SJSA1 (cell line): ENCODE results near the gene CEP290. TPM values are rescaled to one million over a fixed set of nuclear protein-coding genes. Genes with fewer than 3 reads are reported as not detected.

Source experiments
- DNase-seq, 2 experiments: peaks; one replicate each; pipeline ENCODE4 v3.0.0-alpha.2; 2015 to 2020; ENCODE audit warnings: low spot score in 2 of 2, low read depth in 1 of 2
- H3K27ac ChIP-seq: fragments of 250-450 bp; sonication (Bioruptor Pico); 2 replicates; pipeline ENCODE4 v1.5.1; 2020; ENCODE audit warnings: mild to moderate bottlenecking, moderate library complexity
- H3K27me3 ChIP-seq: fragments of 250-450 bp; sonication (Bioruptor Pico); replicated peaks from 2 replicates; pipeline ENCODE4 v1.5.1; 2020; ENCODE audit warnings: mild to moderate bottlenecking, moderate library complexity
- H3K36me3 ChIP-seq: fragments of 250-450 bp; sonication (Bioruptor Pico); 2 replicates; pipeline ENCODE4 v1.5.1; 2020; ENCODE audit warnings: mild to moderate bottlenecking
- H3K4me1 ChIP-seq: fragments of 250-450 bp; sonication (Bioruptor Pico); replicated peaks from 2 replicates; pipeline ENCODE4 v1.6.1; 2021; ENCODE audit warnings: mild to moderate bottlenecking
- H3K4me3 ChIP-seq: fragments of 250-450 bp; sonication (Bioruptor Pico); 2 replicates; pipeline ENCODE4 v1.5.1; 2020; ENCODE audit warnings: mild to moderate bottlenecking
- H3K9me3 ChIP-seq: fragments of 250-450 bp; sonication (Bioruptor Pico); replicated peaks from 2 replicates; pipeline ENCODE4 v1.5.1; 2020; ENCODE audit warnings: mild to moderate bottlenecking
- total RNA-seq: library from RNA; depleted of rRNA; stranded (reverse); fragments of >200 nt; shearing (Covaris generic); gene quantifications from 2 replicates; pipeline ENCODE4 v1.2.3, GENCODE V29; 2014; rRNA removed

Gene CEP290, protein sequence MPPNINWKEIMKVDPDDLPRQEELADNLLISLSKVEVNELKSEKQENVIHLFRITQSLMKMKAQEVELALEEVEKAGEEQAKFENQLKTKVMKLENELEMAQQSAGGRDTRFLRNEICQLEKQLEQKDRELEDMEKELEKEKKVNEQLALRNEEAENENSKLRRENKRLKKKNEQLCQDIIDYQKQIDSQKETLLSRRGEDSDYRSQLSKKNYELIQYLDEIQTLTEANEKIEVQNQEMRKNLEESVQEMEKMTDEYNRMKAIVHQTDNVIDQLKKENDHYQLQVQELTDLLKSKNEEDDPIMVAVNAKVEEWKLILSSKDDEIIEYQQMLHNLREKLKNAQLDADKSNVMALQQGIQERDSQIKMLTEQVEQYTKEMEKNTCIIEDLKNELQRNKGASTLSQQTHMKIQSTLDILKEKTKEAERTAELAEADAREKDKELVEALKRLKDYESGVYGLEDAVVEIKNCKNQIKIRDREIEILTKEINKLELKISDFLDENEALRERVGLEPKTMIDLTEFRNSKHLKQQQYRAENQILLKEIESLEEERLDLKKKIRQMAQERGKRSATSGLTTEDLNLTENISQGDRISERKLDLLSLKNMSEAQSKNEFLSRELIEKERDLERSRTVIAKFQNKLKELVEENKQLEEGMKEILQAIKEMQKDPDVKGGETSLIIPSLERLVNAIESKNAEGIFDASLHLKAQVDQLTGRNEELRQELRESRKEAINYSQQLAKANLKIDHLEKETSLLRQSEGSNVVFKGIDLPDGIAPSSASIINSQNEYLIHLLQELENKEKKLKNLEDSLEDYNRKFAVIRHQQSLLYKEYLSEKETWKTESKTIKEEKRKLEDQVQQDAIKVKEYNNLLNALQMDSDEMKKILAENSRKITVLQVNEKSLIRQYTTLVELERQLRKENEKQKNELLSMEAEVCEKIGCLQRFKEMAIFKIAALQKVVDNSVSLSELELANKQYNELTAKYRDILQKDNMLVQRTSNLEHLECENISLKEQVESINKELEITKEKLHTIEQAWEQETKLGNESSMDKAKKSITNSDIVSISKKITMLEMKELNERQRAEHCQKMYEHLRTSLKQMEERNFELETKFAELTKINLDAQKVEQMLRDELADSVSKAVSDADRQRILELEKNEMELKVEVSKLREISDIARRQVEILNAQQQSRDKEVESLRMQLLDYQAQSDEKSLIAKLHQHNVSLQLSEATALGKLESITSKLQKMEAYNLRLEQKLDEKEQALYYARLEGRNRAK (N-terminal part only)
- total RNA-seq, result 7.9 and 9.6 TPM in 2 replicates

- H3K4me1 ChIP-seq, result peaks cover 4% of the 10 kb centered on the region; the same call in 1 of the 2 replicates
- peak within 1 kb of the TSS; percentile 60 for H3K4me3 ChIP-seq
- H3K9me3 ChIP-seq, result no peaks in the 10 kb centered on the region
- H3K27ac ChIP-seq, result peak within 1 kb of the TSS; percentile 56
- peak; percentile 95 to 96 for DNase-seq
- no peaks in the 10 kb centered on the region for H3K27me3 ChIP-seq
- H3K36me3 ChIP-seq, result peaks cover 6% of the 10 kb centered on the region
Observed at GRCh38 chr12:88141774-88142609, at the start of gene CEP290, which contains the start of gene TMTC3. CEP290 (minus strand) TSS chr12:88142088; CDS start chr12:88141307, 781 bp downstream. TMTC3 (plus strand) TSS chr12:88142307; CDS start chr12:88148316, 6,009 bp downstream.

DNA sequence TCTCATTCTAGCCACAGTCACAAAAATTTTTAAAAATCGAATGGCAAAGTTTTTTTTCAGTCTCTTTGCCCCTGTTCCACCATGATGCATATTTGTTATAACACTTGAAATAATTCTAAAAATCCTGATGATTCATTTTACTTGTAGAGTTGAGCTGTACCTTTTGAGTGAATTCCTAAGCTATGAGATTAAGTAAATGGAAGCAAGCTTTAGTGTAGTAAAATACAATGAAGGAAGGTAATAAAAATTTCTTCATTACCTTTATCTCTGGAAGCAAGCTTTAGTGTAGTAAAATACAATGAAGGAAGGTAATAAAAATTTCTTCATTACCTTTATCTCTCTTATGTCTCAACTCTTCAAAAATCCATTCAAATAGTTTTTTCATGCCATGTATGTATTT, 46.3 kb upstream of the CEP290 start:
- Histone ChIP-seq H3K36me3 (0 out of 2 replicates have a peak, but pooled peaks cover 4% of the 10 kb centered on the region), H3K27ac (no peak overlapping the region), H3K4me1 (no peaks in the 10 kb centered on the region), H3K4me3 (no peak overlapping the region), H3K9me3 (no peaks in the 10 kb centered on the region), H3K27me3 (no peaks in the 10 kb centered on the region)
- no peak for DNase-seq

DNA sequence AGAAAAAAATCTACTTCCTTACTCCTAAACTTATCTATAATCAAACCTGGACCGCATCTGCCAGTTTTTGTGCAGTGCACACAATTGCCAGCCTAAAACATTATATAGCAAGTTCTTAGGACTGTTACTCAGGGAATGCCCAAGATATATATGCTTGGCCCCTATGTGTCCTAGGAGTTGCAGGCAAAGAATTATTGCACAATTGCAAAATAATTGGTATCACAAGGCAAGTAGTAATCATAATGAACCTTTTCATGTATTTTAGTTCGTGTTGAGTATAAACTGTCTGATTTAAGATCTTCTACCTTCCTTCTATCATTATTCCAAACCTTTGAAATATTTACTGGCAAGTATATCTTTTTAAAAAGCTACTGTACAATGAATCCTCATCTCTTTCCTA, 45.7 kb upstream of the CEP290 start:
- Histone ChIP-seq H3K36me3 (0 out of 2 replicates have a peak, but pooled peaks cover 4% of the 10 kb centered on the region), H3K27ac (no peak overlapping the region)
- no peak for DNase-seq

DNA sequence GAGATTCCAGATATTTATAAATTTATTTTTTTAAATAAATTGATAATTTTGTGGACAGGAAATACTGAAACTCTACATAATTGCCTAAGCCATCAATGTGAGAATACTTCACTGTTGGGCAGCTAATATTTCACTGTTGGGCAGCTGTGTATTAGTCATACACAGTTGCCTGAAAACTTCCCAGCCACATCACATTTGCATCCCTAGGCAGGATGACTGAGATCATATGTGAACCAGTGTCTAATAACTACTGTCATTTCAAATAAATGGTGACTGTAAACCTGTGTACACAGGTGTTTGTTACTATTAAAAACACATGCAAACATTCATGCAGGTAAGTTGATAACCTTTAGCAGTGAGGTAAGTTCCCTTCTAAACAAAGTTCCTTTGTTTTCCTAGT, 44.1 kb upstream of the CEP290 start:
- Histone ChIP-seq H3K9me3 (no peaks in the 10 kb centered on the region), H3K4me1 (no peaks in the 10 kb centered on the region), H3K4me3 (no peak overlapping the region), H3K27ac (no peak overlapping the region), H3K36me3 (0 out of 2 replicates have a peak, but pooled peaks cover 4% of the 10 kb centered on the region), H3K27me3 (no peaks in the 10 kb centered on the region)
- no peak for DNase-seq

More for the DNA sequence above, 45.7 kb upstream of the CEP290 start:
- no peak overlapping the region for H3K4me3 ChIP-seq
- H3K27me3 ChIP-seq, result no peaks in the 10 kb centered on the region
- no peaks in the 10 kb centered on the region for H3K4me1 ChIP-seq
- no peaks in the 10 kb centered on the region for H3K9me3 ChIP-seq

DNA sequence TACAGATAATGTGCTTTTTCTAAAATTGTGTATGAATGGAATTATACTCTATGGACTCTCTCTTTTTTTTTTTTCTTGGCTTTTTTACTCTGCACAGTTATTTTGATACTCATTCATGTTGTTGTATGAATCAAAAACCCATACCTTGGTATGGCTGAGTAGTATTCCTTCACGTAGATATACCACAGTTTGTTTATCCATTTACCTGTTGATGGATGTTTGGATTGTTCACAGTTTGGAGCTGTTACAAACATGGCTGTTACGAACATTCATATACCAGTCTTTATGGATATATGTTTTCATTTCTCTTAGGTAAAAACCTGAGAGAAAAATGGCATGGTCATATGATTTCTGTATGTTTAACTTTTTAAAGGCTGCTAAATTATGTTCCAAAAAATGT, 43.4 kb upstream of the CEP290 start:
- Histone ChIP-seq H3K27me3 (no peaks in the 10 kb centered on the region), H3K4me3 (no peak overlapping the region), H3K4me1 (no peaks in the 10 kb centered on the region), H3K36me3 (peaks cover 6% of the 10 kb centered on the region; the same call in 1 of the 2 replicates), H3K9me3 (no peaks in the 10 kb centered on the region), H3K27ac (no peak overlapping the region)
- no peak for DNase-seq

- Histone ChIP-seq H3K4me3 (no peak overlapping the region), H3K4me1 (no peaks in the 10 kb centered on the region), H3K27me3 (no peaks in the 10 kb centered on the region), H3K9me3 (no peaks in the 10 kb centered on the region), H3K36me3 (peaks cover 8% of the 10 kb centered on the region; the same call in 1 of the 2 replicates), H3K27ac (no peak overlapping the region)
- DNase-seq, result no peak
Observed at GRCh38 chr12:88184196-88184595, 42.3 kb upstream of the CEP290 start.

DNA sequence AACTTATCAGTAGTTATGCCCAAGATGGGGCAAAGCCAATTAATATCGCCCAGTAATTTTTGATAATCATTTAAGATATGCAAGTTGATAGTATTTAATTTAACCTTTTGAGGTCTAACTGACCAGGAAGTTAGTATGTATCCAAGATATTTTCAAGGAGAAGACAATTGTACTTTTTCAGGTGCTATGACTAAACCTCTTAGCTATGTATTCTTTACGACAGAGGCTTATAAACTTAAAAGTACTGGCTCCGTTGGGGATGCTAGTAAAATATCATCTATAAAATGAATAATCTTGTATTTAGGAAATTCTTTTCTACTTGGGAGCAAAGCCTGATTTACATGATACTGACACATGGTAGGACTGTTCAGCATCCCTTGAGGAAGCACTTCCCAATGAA, 40.5 kb upstream of the CEP290 start:
- H3K9me3 ChIP-seq, result no peaks in the 10 kb centered on the region
- H3K4me3 ChIP-seq, result no peak overlapping the region
- H3K4me1 ChIP-seq, result no peaks in the 10 kb centered on the region
- peaks cover 13% of the 10 kb centered on the region for H3K36me3 ChIP-seq
- no peaks in the 10 kb centered on the region for H3K27me3 ChIP-seq
- DNase-seq, result no peak
- no peak overlapping the region for H3K27ac ChIP-seq

DNA sequence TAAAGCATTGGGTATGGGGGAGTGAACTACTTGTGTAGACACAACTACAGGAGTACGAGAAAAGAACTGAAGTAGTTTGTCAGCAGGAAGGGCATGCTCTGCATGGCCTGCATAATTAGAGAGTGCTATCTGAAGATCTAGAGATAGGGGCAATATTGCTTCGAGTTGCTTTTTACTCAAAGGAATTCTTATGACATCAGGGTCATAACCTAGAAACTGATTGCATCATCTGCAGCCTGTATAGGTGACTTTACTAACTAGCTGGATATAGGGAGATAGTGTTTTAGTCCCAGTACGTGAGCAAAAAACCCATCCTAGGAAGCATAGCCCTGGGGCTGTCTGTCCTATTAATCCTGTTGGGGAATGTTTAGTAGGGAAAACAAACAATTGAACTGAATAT, 40.0 kb upstream of the CEP290 start:
- peaks cover 13% of the 10 kb centered on the region for H3K36me3 ChIP-seq
- DNase-seq, result no peak
- no peaks in the 10 kb centered on the region for H3K9me3 ChIP-seq
- no peak overlapping the region for H3K27ac ChIP-seq
- H3K27me3 ChIP-seq, result no peaks in the 10 kb centered on the region
- no peaks in the 10 kb centered on the region for H3K4me1 ChIP-seq
- no peak overlapping the region for H3K4me3 ChIP-seq

DNA sequence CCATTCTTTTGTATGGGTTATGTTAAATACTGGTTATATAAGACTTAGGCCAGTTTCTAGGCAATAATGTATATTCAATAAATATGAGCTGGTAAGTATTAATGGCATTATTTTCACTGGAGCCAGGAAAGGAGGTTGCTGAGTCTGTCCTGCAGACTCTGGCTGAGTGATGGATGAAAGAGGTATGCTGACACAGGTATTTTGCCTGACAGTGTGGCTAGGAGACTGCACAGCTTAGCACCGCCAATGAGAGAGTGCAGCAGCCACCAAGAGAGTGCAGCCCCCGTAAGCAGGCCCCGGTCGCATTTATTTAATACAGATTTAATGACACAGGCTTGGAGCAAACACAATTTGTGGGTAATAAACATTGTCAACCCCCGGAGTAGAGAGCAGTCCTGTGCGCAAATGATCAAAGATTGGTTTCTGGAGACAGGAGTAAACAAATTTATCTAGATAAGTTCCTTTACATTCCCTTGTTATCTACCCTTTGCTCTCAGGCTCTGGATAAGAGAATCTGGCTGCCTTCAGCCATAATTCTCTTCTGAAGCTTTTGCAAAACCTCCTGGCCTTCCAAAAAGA, 37.6 kb upstream of the CEP290 start:
- Histone ChIP-seq H3K36me3 (peaks cover 13% of the 10 kb centered on the region), H3K27ac (no peak overlapping the region), H3K4me1 (no peaks in the 10 kb centered on the region), H3K4me3 (no peak overlapping the region), H3K9me3 (no peaks in the 10 kb centered on the region), H3K27me3 (no peaks in the 10 kb centered on the region)
- DNase-seq, result no peak

DNA sequence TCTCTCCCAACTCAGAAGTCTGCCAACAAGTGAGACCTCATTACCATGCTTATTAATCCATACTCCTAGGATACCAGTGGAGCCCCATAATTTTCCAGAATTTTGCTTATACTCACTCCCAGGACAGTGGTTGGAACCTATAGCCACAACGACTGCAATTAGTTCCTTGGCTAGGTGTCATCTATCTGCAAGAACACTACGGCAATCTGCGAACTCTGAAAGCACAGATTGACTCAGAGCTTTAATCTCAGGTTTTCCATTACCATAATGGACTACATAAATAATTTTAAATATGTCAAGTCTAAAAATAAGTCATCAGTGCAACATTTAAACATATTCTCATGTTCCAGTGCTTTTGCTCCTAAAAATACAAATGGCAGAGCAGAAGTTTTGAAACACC, 33.7 kb upstream of the CEP290 start:
- Histone ChIP-seq H3K9me3 (no peaks in the 10 kb centered on the region), H3K27ac (no peak overlapping the region), H3K4me1 (no peaks in the 10 kb centered on the region), H3K4me3 (no peak overlapping the region), H3K27me3 (no peaks in the 10 kb centered on the region), H3K36me3 (peaks cover 13% of the 10 kb centered on the region)
- no peak for DNase-seq

DNA sequence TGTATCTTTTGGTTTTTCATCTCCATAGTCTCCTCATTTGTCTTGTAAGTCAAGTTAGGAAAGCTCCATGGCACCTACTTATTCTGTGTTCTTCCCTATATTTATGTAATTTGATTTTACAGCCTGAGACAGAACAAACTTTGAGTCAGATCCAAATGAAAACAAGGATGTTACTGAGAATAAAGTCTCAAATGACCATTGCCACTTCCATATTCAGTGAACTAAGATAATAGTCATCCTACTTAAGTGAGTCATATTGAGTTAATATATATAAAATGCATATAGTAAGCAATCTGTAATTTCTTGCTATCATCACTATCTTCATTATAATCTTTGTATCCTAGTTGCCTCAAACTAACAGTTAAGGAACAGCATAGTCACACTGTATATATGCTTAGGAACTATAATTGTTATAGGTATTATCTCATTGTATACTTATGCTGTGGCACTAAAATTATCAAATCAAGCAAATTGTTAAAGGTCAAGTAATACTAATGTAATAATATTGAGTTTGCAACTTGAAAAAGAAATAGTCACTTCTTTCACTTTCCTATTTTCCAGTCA, 31.0 kb upstream of the CEP290 start:
- Histone ChIP-seq H3K36me3 (peaks cover 8% of the 10 kb centered on the region), H3K27ac (no peak overlapping the region), H3K4me1 (no peaks in the 10 kb centered on the region), H3K4me3 (no peak overlapping the region), H3K27me3 (no peaks in the 10 kb centered on the region), H3K9me3 (no peaks in the 10 kb centered on the region)
- no peak for DNase-seq

DNA sequence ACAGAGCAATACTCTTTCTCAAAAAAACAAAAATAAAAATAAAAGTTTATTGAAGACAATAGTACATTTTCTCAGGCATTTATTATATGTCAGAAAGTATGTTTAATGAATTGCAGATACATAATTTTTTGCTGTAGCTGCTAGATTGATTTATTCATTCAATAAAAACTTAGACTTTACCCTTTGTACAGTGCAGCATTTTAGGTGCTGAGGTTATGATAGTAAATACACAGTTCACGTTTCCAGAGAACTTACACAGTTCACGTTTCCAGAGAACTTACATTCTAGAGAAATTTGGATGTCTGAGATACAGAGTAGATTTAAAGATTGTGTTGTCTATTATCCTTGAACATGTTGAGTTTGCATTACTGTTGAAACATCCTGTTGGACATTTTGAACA, 25.5 kb upstream of the CEP290 start:
- Histone ChIP-seq H3K27me3 (no peaks in the 10 kb centered on the region), H3K36me3 (peaks cover 22% of the 10 kb centered on the region), H3K27ac (no peak overlapping the region), H3K9me3 (no peaks in the 10 kb centered on the region), H3K4me3 (no peak overlapping the region), H3K4me1 (no peaks in the 10 kb centered on the region)
- DNase-seq, result no peak
